ENCODE measurements around the gene CNPY4.
"Not testable (repeated sequence)": the region's sequence is repeated elsewhere in the genome, so short reads cannot be mapped to it uniquely, and the experiment has no call there.

CNPY4 gene

GRCh38 chr7:100142461-100142860 is 23.0 kb downstream of the CNPY4 start:
- ChIA-PET POLR2A (interaction anchor here (0.6 kb wide), 1 partner anchor 41 kb away, joined by 3 read pairs; the partner anchor contains the start of genes AP4M1 and MCM7), CTCF (interaction anchor here (0.9 to 13.2 kb wide), 3 partner anchors 11 to 76 kb away, joined by 3 to 167 read pairs (median 7); no protein-coding TSS in a partner anchor)
- TF ChIP-seq CTCF (IDR thresholded peaks at IDR 0.05; ENCODE audit: insufficient read depth, low read length, missing control alignments), result no peak

GRCh38 chr7:100146350-100146749 is 26.9 kb downstream of the CNPY4 start:
- CTCF ChIA-PET, result interaction anchor here (0.7 to 13.2 kb wide), 3 partner anchors 10 to 15 kb away, joined by 3 to 167 read pairs (median 3); no protein-coding TSS in a partner anchor
- H3K4me3 ChIP-seq (ENCODE audit: low read depth, low read length); POLR2A ChIA-PET: not testable (repeated sequence)
- peak; percentile 12 for DNase-seq (ENCODE audit: low read depth, low spot score)

More at GRCh38 chr7:100142461-100142860, 23.0 kb downstream of the CNPY4 start:
- no peak for DNase-seq (ENCODE audit: low read depth, low spot score)
- H3K4me3 ChIP-seq (ENCODE audit: low read depth, low read length), result no peak overlapping the region

GRCh38 chr7:100147278-100147677 is 27.8 kb downstream of the CNPY4 start:
- no peak for DNase-seq (ENCODE audit: low read depth, low spot score)
- no peak for TF ChIP-seq CTCF (IDR thresholded peaks at IDR 0.05; ENCODE audit: insufficient read depth, low read length, missing control alignments)
- H3K4me3 ChIP-seq (ENCODE audit: low read depth, low read length), result no peak overlapping the region
- ChIA-PET CTCF (interaction anchor here (0.9 to 13.2 kb wide), 4 partner anchors 10 to 63 kb away, joined by 3 to 167 read pairs (median 4); no protein-coding TSS in a partner anchor), POLR2A (no interaction called here)

- DNase-seq (ENCODE audit: low read depth, low spot score), result no peak
- no peak for TF ChIP-seq CTCF (IDR thresholded peaks at IDR 0.05; ENCODE audit: insufficient read depth, low read length, missing control alignments)
- peak overlapping the region; percentile 46 for H3K4me3 ChIP-seq (ENCODE audit: low read depth, low read length)
- CTCF ChIA-PET, result interaction anchor here (0.9 to 13.2 kb wide), 4 partner anchors 9 to 107 kb away, joined by 3 to 167 read pairs (median 4); no protein-coding TSS in a partner anchor
- POLR2A ChIA-PET, result interaction anchor here (0.6 to 1.1 kb wide), 6 partner anchors 9 to 55 kb away, joined by 3 to 9 read pairs (median 3); partner anchors contain the start of genes GPC2, STAG3 and TRAPPC14
Measured at GRCh38 chr7:100148225-100148558, 28.8 kb downstream of the CNPY4 start.

- peak within 1 kb of the TSS; percentile 100 for H3K4me3 ChIP-seq (ENCODE audit: low read depth, low read length)
- DNase-seq (ENCODE audit: low read depth, low spot score), result peak; percentile 94
- ChIA-PET CTCF (interaction anchor here (0.9 to 13.2 kb wide), 2 partner anchors 18 to 106 kb away, joined by 3 to 167 read pairs; no protein-coding TSS in a partner anchor), POLR2A (interaction anchor here (0.6 to 1.1 kb wide), 7 partner anchors 9 to 54 kb away, joined by 3 to 9 read pairs (median 3); partner anchors contain the start of genes GPC2, MBLAC1, STAG3 and TRAPPC14)
- no peak for TF ChIP-seq CTCF (IDR thresholded peaks at IDR 0.05; ENCODE audit: insufficient read depth, low read length, missing control alignments)
Measured at GRCh38 chr7:100148559-100149328, 29.3 kb downstream of the CNPY4 start, which contains the start of gene LAMTOR4. TSS of gene LAMTOR4 (plus strand) at chr7:100148918. CDS start at chr7:100148973, 55 bp downstream.

GRCh38 chr7:100152404-100152803 is 33.0 kb downstream of the CNPY4 start:
- TF ChIP-seq CTCF (IDR thresholded peaks at IDR 0.05; ENCODE audit: insufficient read depth, low read length, missing control alignments), result no peak
- POLR2A ChIA-PET, result no interaction called here
- DNase-seq (ENCODE audit: low read depth, low spot score), result no peak
- no peak overlapping the region for H3K4me3 ChIP-seq (ENCODE audit: low read depth, low read length)
- CTCF ChIA-PET, result interaction anchor here (1.3 kb wide), 1 partner anchor 65 kb away, joined by 4 read pairs; no protein-coding TSS in a partner anchor
